Upper lobe of left lung (tissue), 6 donors: ENCODE data around the gene SUCO. TPM values are rescaled to one million over a fixed set of nuclear protein-coding genes. Genes with fewer than 3 reads are reported as not detected.

Source experiments
- ATAC-seq, 2 donors: fragments of 200-7000 bp; cut with Tn5 transposase; one replicate each; pipeline ENCODE4 v1.9.1; 2022; ENCODE audit warnings: mild to moderate bottlenecking in 2 of 2, moderate library complexity in 2 of 2; ENCODE audit not compliant: low FRiP score in 2 of 2
- DNase-seq, 2 donors: peaks; one replicate each; pipeline ENCODE4 v3.0.0-alpha.2; 2019 to 2020
- H3K27ac ChIP-seq, 4 donors: fragments of 200-600 bp; sonication (generic); one replicate each; pipeline ENCODE4 v1.5.1; 2016 to 2019
- H3K27me3 ChIP-seq, 4 donors: fragments of 200-600 bp; sonication (generic); one replicate each; pipeline ENCODE4 v1.5.1; 2017 to 2019
- H3K36me3 ChIP-seq, 4 donors: fragments of 200-600 bp; sonication (generic); one replicate each; pipeline ENCODE4 v1.5.1; 2016 to 2019
- H3K4me1 ChIP-seq, 4 donors: fragments of 200-600 bp; sonication (generic); one replicate each; pipeline ENCODE4 v1.5.1; 2018 to 2019
- H3K4me3 ChIP-seq, 4 donors: fragments of 200-600 bp; sonication (generic); one replicate each; pipeline ENCODE4 v1.5.1; 2017 to 2019; ENCODE audit warnings: mild to moderate bottlenecking in 2 of 4, moderate library complexity in 1 of 4
- H3K9me3 ChIP-seq, 4 donors: fragments of 200-600 bp; sonication (generic); one replicate each; pipeline ENCODE4 v1.5.1; 2018 to 2019
- CTCF ChIP-seq, 6 experiments: fragments of 450-650 bp in 4 of 6; fragments of 200-600 bp in 2 of 6; sonication (generic) in 2 of 6; IDR thresholded peaks; one replicate each; pipeline ENCODE4 v1.5.1; 2016 to 2019; ENCODE audit warnings: antibody characterized with exemption in 6 of 6
- EP300 ChIP-seq, 4 donors: sonication (generic); formaldehyde crosslinking; IDR thresholded peaks; one replicate each; pipeline ENCODE4 v1.5.1; 2017; ENCODE audit warnings: antibody characterized with exemption in 4 of 4, control low read depth in 2 of 4
- POLR2A ChIP-seq, 4 donors: fragments of 450-650 bp; IDR thresholded peaks; one replicate each; pipeline ENCODE4 v1.5.1; 2016 to 2017; ENCODE audit warnings: antibody characterized with exemption in 4 of 4, mild to moderate bottlenecking in 2 of 4
- POLR2AphosphoS5 ChIP-seq, 2 donors: sonication (generic); formaldehyde crosslinking; IDR thresholded peaks; one replicate each; pipeline ENCODE4 v1.5.1; 2017; ENCODE audit warnings: antibody characterized with exemption in 2 of 2
- WGBS, 2 donors: methylation state at CpG; one replicate each; pipeline ENCODE4 v1.1.5; 2017 to 2018; 5-methylcytosine and 5-hydroxymethylcytosine counted together
- total RNA-seq, 6 donors: library from RNA; depleted of rRNA in 4 of 6; stranded (reverse); fragments of >200 nt in 4 of 6; gene quantifications; one replicate each; pipeline versions ENCODE4 v1.1.0 to v1.2.1, GENCODE V29; 2016 to 2021
- donor health status: DM: no; HTN: no; CAD: no; lungs with moderate emphysema.
- donor health status: DM: no; HTN: yes; CAD: no; lungs with severe emphysema.

Gene SUCO
- total RNA-seq, 6 donors from 2014 or later: 14.4 to 59.2 (median 29.5) TPM

DNA sequence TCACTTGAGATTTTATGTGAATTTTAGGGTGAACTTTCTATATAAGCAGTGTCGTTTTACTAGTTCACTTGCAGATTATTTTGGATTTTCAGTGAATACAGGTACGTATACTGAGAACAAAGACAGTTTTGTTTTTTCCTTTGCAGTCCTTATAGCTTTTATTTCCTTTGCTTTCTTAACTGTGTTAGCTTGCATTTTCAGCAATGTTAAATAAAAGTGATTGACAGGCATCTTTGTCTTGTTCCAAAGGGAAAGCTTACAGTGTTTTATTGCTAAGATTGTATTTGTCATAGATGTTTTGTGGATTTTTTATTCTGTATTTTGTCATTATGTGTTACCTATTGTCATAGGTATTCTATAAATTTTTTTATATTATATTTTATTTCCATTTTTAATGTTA, 72.7 kb downstream of the SUCO start:
- Histone ChIP-seq H3K4me3 (no peak overlapping the region), H3K9me3 (no peaks in the 10 kb centered on the region), H3K4me1 (no peaks in the 10 kb centered on the region), H3K27ac (no peak overlapping the region), H3K36me3 (peaks cover 0 to 57% (median 14%) of the 10 kb centered on the region in 4 donors), H3K27me3 (no peaks in the 10 kb centered on the region)
- WGBS, 2 donors: 92 to 97% methylated on average over 2 of the region's 2 CpGs
- TF ChIP-seq POLR2A (IDR thresholded peaks at IDR 0.05) (no peak), EP300 (IDR thresholded peaks at IDR 0.05) (no peak), CTCF (IDR thresholded peaks at IDR 0.05) (no peak), POLR2AphosphoS5 (IDR thresholded peaks at IDR 0.05) (no peak)
- ATAC-seq (no peak), DNase-seq (no peak)

DNA sequence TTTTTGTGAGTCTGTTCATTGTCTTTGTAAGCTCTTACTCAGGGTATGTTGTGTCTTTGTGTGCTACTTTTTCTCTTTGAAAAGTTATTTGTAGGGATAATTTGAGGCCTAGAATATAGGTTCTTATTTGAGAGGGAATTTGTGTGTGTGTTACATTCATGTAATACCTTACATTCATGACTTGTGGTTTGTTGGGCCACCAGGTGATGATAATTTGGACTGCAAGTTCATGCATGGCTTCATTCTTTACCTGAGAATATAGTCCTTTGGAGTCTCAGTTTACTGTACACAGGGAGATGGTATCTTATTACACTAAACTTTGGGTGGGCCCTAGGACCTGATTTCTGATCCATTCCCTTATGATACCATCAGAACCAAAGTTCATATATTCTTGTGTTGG, 74.2 kb downstream of the SUCO start:
- Histone ChIP-seq H3K4me1 (no peaks in the 10 kb centered on the region), H3K4me3 (no peak overlapping the region), H3K36me3 (peaks cover 0 to 48% (median 17%) of the 10 kb centered on the region in 4 donors), H3K9me3 (no peaks in the 10 kb centered on the region), H3K27me3 (no peaks in the 10 kb centered on the region), H3K27ac (no peak overlapping the region)
- ATAC-seq (no peak), DNase-seq (no peak)
- TF ChIP-seq CTCF (IDR thresholded peaks at IDR 0.05) (no peak), EP300 (IDR thresholded peaks at IDR 0.05) (no peak), POLR2AphosphoS5 (IDR thresholded peaks at IDR 0.05) (no peak), POLR2A (IDR thresholded peaks at IDR 0.05) (no peak)

DNA sequence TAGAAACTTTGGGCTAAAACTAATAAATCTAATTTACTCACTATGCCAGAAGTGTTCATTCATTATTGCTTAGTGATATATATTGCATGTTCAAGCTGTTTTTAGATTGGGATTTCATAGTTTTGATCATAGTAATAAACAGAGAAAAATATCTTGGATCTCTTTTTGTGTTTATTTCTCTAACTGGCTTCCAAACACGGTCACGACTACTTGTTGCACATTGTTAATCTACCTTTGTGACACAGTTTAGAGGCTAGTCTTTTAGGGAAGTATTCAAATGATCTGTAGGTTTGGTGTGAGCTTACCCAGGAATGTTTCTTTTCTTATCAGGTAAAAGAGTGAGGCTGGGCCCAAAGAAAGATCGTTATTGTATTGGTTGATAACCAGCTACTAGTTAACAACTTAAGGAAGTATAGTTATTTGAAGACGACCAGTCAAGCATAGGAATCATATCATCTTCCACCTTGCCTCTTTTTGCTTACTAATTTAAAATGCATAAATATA, 75.2 kb downstream of the SUCO start:
- no peak for TF ChIP-seq CTCF (IDR thresholded peaks at IDR 0.05)
- no peak for TF ChIP-seq POLR2A (IDR thresholded peaks at IDR 0.05)
- TF ChIP-seq POLR2AphosphoS5 (IDR thresholded peaks at IDR 0.05): no peak
- no peak for TF ChIP-seq EP300 (IDR thresholded peaks at IDR 0.05)

DNA sequence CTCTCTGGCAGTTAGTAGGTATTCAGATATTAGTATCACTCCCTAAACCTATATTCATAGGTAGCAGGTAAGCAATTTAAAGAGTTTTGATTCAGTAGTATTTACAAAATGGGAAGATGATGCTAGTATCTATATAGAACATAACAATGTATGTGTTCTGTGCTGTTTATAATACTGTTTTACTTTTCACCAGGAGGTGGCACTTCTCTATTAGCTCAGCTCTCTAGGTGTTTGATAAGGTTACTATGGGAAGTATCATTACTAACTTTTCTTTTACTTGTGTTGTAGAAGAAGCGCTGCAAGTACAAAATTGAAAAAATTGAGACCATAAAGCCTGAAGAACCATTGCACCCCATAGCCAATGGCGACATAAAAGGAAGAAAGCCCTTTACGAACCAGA, 76.6 kb downstream of the SUCO start:
- Histone ChIP-seq H3K27ac (no peak overlapping the region), H3K27me3 (no peaks in the 10 kb centered on the region), H3K4me3 (no peak overlapping the region), H3K36me3 (peaks cover 0 to 33% (median 13%) of the 10 kb centered on the region in 4 donors), H3K4me1 (no peaks in the 10 kb centered on the region), H3K9me3 (no peaks in the 10 kb centered on the region)
- 91 to 94% methylated on average over 3 of the region's 3 CpGs for WGBS, 2 donors
- no peak for ATAC-seq
- no peak for DNase-seq
- peak in 2 of 6 experiments; percentile 11 to 28 for TF ChIP-seq CTCF (IDR thresholded peaks at IDR 0.05)
- no peak for TF ChIP-seq POLR2AphosphoS5 (IDR thresholded peaks at IDR 0.05)

More for the DNA sequence above, 75.2 kb downstream of the SUCO start:
- Histone ChIP-seq H3K36me3 (peaks cover 0 to 38% (median 15%) of the 10 kb centered on the region in 4 donors), H3K4me3 (no peak overlapping the region), H3K4me1 (no peaks in the 10 kb centered on the region), H3K9me3 (no peaks in the 10 kb centered on the region), H3K27me3 (no peaks in the 10 kb centered on the region), H3K27ac (no peak overlapping the region)
- ATAC-seq (no peak), DNase-seq (no peak)
- 84 to 87% methylated on average over 4 of the region's 4 CpGs for WGBS, 2 donors

GRCh38 chr1:172612478-172612877, 79.5 kb downstream of the SUCO start:
- no peak for ATAC-seq
- H3K36me3 ChIP-seq: peaks cover 0 to 29% (median 13%) of the 10 kb centered on the region in 4 donors
- H3K9me3 ChIP-seq: peaks cover 0 to 5% (median 0%) of the 10 kb centered on the region in 4 donors
- H3K4me1 ChIP-seq: no peaks in the 10 kb centered on the region
- H3K27me3 ChIP-seq: no peaks in the 10 kb centered on the region
- 78 to 94% methylated on average over 2 of the region's 2 CpGs for WGBS, 2 donors
- H3K4me3 ChIP-seq: no peak overlapping the region
- no peak for TF ChIP-seq POLR2A (IDR thresholded peaks at IDR 0.05)
- TF ChIP-seq EP300 (IDR thresholded peaks at IDR 0.05): no peak
- no peak for TF ChIP-seq CTCF (IDR thresholded peaks at IDR 0.05)
- TF ChIP-seq POLR2AphosphoS5 (IDR thresholded peaks at IDR 0.05): no peak
- no peak for DNase-seq
- H3K27ac ChIP-seq: no peak overlapping the region
